ENCODE data around the gene MVD.

MVD gene

DNA sequence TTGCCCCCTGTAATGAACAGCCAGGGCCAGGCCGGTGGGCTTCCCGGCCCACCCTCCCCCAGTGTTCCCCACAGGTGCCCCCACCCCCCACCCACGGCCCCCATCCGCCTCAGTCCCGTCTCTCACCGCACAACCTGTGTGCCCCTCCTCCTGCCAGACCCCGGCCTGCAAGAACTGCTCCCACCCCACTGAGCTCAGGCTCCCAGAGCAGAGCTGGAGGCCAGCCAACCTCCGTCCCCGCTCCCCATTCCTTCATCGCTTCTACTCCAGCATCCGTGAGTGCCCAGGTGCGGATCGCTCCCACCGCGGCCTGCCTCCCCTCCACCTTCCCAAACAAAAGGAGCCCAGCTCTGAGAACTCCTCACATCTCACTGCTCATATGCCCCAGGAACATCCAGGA is 4.2 kb downstream of the MVD start:
- 0 out of 2 replicates have a peak, but pooled peaks cover 2% of the 10 kb centered on the region for H4K20me1 ChIP-seq (ENCODE audit: low read depth, low read length)
- H3K4me2 ChIP-seq (ENCODE audit: low read depth, low read length, poor library complexity, severe bottlenecking), result no peak overlapping the region
- no peak overlapping the region for H3K27ac ChIP-seq (ENCODE audit: low read depth, low read length)
- no peaks in the 10 kb centered on the region for H3K27me3 ChIP-seq (ENCODE audit: low read length)
- TF ChIP-seq, protein P1, sequence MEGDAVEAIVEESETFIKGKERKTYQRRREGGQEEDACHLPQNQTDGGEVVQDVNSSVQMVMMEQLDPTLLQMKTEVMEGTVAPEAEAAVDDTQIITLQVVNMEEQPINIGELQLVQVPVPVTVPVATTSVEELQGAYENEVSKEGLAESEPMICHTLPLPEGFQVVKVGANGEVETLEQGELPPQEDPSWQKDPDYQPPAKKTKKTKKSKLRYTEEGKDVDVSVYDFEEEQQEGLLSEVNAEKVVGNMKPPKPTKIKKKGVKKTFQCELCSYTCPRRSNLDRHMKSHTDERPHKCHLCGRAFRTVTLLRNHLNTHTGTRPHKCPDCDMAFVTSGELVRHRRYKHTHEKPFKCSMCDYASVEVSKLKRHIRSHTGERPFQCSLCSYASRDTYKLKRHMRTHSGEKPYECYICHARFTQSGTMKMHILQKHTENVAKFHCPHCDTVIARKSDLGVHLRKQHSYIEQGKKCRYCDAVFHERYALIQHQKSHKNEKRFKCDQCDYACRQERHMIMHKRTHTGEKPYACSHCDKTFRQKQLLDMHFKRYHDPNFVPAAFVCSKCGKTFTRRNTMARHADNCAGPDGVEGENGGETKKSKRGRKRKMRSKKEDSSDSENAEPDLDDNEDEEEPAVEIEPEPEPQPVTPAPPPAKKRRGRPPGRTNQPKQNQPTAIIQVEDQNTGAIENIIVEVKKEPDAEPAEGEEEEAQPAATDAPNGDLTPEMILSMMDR (IDR thresholded peaks at IDR 0.05; ENCODE audit: insufficient read depth, low read length, poor library complexity, severe bottlenecking), result no peak
- TF ChIP-seq EZH2phosphoT487 (conservative IDR thresholded peaks at IDR 0.05; ENCODE audit: low read length), result no peak
- no peak overlapping the region for H3K4me3 ChIP-seq (ENCODE audit: insufficient read depth, low read length, poor library complexity, severe bottlenecking)
- peaks cover 11% of the 10 kb centered on the region for H3F3A ChIP-seq (ENCODE audit: insufficient read depth)
- H3K36me3 ChIP-seq (ENCODE audit: low read length), result no peaks in the 10 kb centered on the region
- no peak overlapping the region for H2AFZ ChIP-seq (ENCODE audit: low read depth, low read length, severe bottlenecking)
- no peaks in the 10 kb centered on the region for H3K9me3 ChIP-seq (ENCODE audit: insufficient read depth, low read length)
- no peak overlapping the region for H3K9ac ChIP-seq (ENCODE audit: low read length)
- H3K79me2 ChIP-seq (ENCODE audit: insufficient read depth, low read length), result peaks cover 36% of the 10 kb centered on the region
- H3K9me2 ChIP-seq (replicated peaks; ENCODE audit: insufficient read depth, low read length), result no peaks in the 10 kb centered on the region

GRCh38 chr16:88657371-88657770 is 5.5 kb downstream of the MVD start:
- no peaks in the 10 kb centered on the region for H3K36me3 ChIP-seq (ENCODE audit: low read length)
- no peaks in the 10 kb centered on the region for H3K27me3 ChIP-seq (ENCODE audit: low read length)
- H3K27ac ChIP-seq (ENCODE audit: low read depth, low read length), result no peak overlapping the region
- peaks cover 11% of the 10 kb centered on the region for H3F3A ChIP-seq (ENCODE audit: insufficient read depth)
- TF ChIP-seq, protein P1 (IDR thresholded peaks at IDR 0.05; ENCODE audit: insufficient read depth, low read length, poor library complexity, severe bottlenecking), result no peak
- no peak for TF ChIP-seq EZH2phosphoT487 (conservative IDR thresholded peaks at IDR 0.05; ENCODE audit: low read length)
- H4K20me1 ChIP-seq (ENCODE audit: low read depth, low read length), result 0 out of 2 replicates have a peak, but pooled peaks cover 2% of the 10 kb centered on the region
- H2AFZ ChIP-seq (ENCODE audit: low read depth, low read length, severe bottlenecking), result no peak overlapping the region
- H3K4me3 ChIP-seq (ENCODE audit: insufficient read depth, low read length, poor library complexity, severe bottlenecking), result no peak overlapping the region
- H3K9me2 ChIP-seq (replicated peaks; ENCODE audit: insufficient read depth, low read length), result no peaks in the 10 kb centered on the region
- no peak overlapping the region for H3K4me2 ChIP-seq (ENCODE audit: low read depth, low read length, poor library complexity, severe bottlenecking)
- H3K79me2 ChIP-seq (ENCODE audit: insufficient read depth, low read length), result peaks cover 32% of the 10 kb centered on the region
- H3K9ac ChIP-seq (ENCODE audit: low read length), result no peak overlapping the region
- H3K9me3 ChIP-seq (ENCODE audit: insufficient read depth, low read length), result no peaks in the 10 kb centered on the region

GRCh38 chr16:88656291-88656980 is 6.5 kb downstream of the MVD start:
- H2AFZ ChIP-seq (ENCODE audit: low read depth, low read length, severe bottlenecking), result no peak overlapping the region
- H3K36me3 ChIP-seq (ENCODE audit: low read length), result no peaks in the 10 kb centered on the region
- H3F3A ChIP-seq (ENCODE audit: insufficient read depth), result peaks cover 5% of the 10 kb centered on the region
- H3K4me3 ChIP-seq (ENCODE audit: insufficient read depth, low read length, poor library complexity, severe bottlenecking), result no peak overlapping the region
- no peaks in the 10 kb centered on the region for H3K27me3 ChIP-seq (ENCODE audit: low read length)
- 0 out of 2 replicates have a peak, but pooled peaks cover 2% of the 10 kb centered on the region for H4K20me1 ChIP-seq (ENCODE audit: low read depth, low read length)
- no peak overlapping the region for H3K9ac ChIP-seq (ENCODE audit: low read length)
- H3K27ac ChIP-seq (ENCODE audit: low read depth, low read length), result no peak overlapping the region
- no peaks in the 10 kb centered on the region for H3K9me3 ChIP-seq (ENCODE audit: insufficient read depth, low read length)
- peaks cover 24% of the 10 kb centered on the region for H3K79me2 ChIP-seq (ENCODE audit: insufficient read depth, low read length)
- TF ChIP-seq, protein P1 (IDR thresholded peaks at IDR 0.05; ENCODE audit: insufficient read depth, low read length, poor library complexity, severe bottlenecking), result no peak
- no peak for TF ChIP-seq EZH2phosphoT487 (conservative IDR thresholded peaks at IDR 0.05; ENCODE audit: low read length)
- H3K4me2 ChIP-seq (ENCODE audit: low read depth, low read length, poor library complexity, severe bottlenecking), result no peak overlapping the region
- H3K9me2 ChIP-seq (replicated peaks; ENCODE audit: insufficient read depth, low read length), result no peaks in the 10 kb centered on the region

Data from SU-DHL-6 (cell line).